Measurements from ENCODE around the gene KRTAP12-2. TPM values are rescaled to one million over a fixed set of nuclear protein-coding genes. Genes with fewer than 3 reads are reported as not detected.

The KRTAP12-2 gene
- total and polyA plus RNA-seq, 5 donors: not detected

DNA sequence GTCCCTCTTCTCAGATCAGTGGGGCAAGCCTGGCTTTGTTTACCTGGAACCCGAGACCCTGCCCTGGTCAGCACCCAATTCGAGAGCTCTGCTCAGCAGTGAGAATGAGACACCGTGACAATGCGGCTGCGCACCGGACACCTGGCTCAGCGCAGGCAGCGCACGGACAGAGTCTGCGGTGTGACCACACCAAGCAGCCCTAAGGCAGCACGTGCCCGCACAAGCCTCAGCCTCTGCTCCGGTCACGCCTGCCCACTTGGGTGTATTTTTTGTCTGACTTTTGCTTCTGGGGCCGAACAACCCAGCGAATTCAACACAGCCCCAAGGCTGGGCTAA lies 50.2 kb downstream of the KRTAP12-2 start:
- H3K4me1 ChIP-seq (ENCODE audit: control insufficient read depth, insufficient read depth, low read length): no peaks in the 10 kb centered on the region
- no peak overlapping the region for H3K4me3 ChIP-seq (ENCODE audit: low read length)
- intact Hi-C loops (cut with DNase I): no loop called here
- H3K9me3 ChIP-seq (ENCODE audit: control insufficient read depth, low read length): no peaks in the 10 kb centered on the region
- DNase-seq: peak in 1 of 3 donors; percentile 29
- H3K27ac ChIP-seq (ENCODE audit: low read length): no peak overlapping the region
- no peaks in the 10 kb centered on the region for H3K27me3 ChIP-seq (ENCODE audit: control insufficient read depth, insufficient read depth)
- ATAC-seq: no peak
- WGBS: 84% methylated on average over 16 of the region's 16 CpGs

Other genes starting within 250 kb of the KRTAP12-2 start
- gene LRRC3, start 211.4 kb downstream of the KRTAP12-2 start, total RNA-seq: 1 to 10 TPM in 3 of 4 donors, under 1 TPM in 1; 0.89 to 1.1 (median 1.0) TPM
- 0.93 TPM for gene LRRC3, start 211.4 kb downstream of the KRTAP12-2 start, polyA plus RNA-seq
- gene KRTAP10-1, start 126.7 kb downstream of the KRTAP12-2 start, total RNA-seq: not detected
- not detected for gene KRTAP10-1, start 126.7 kb downstream of the KRTAP12-2 start, polyA plus RNA-seq
- not detected for gene KRTAP10-2, start 115.4 kb downstream of the KRTAP12-2 start, total RNA-seq
- 0.11 TPM for gene KRTAP10-2, start 115.4 kb downstream of the KRTAP12-2 start, polyA plus RNA-seq
- gene KRTAP10-3, start 108.1 kb downstream of the KRTAP12-2 start, total RNA-seq: not detected
- not detected for gene KRTAP10-3, start 108.1 kb downstream of the KRTAP12-2 start, polyA plus RNA-seq
- gene KRTAP10-4, start 93.2 kb downstream of the KRTAP12-2 start, total RNA-seq: not detected
- not detected for gene KRTAP10-4, start 93.2 kb downstream of the KRTAP12-2 start, polyA plus RNA-seq
- not detected for gene KRTAP10-5, start 86.3 kb downstream of the KRTAP12-2 start, total RNA-seq
- gene KRTAP10-5, start 86.3 kb downstream of the KRTAP12-2 start, polyA plus RNA-seq: not detected
- gene KRTAP10-6, start 74.4 kb downstream of the KRTAP12-2 start, total RNA-seq: not detected
- not detected for gene KRTAP10-6, start 74.4 kb downstream of the KRTAP12-2 start, polyA plus RNA-seq
- gene KRTAP10-7, start 66.3 kb downstream of the KRTAP12-2 start, total RNA-seq: not detected
- gene KRTAP10-7, start 66.3 kb downstream of the KRTAP12-2 start, polyA plus RNA-seq: not detected
- not detected for gene KRTAP10-8, start 54.8 kb downstream of the KRTAP12-2 start, total RNA-seq
- gene KRTAP10-8, start 54.8 kb downstream of the KRTAP12-2 start, polyA plus RNA-seq: not detected
- gene KRTAP10-9, start 39.8 kb downstream of the KRTAP12-2 start, total RNA-seq: not detected
- not detected for gene KRTAP10-9, start 39.8 kb downstream of the KRTAP12-2 start, polyA plus RNA-seq
- not detected for gene KRTAP10-10, start 29.6 kb downstream of the KRTAP12-2 start, total RNA-seq
- gene KRTAP10-10, start 29.6 kb downstream of the KRTAP12-2 start, polyA plus RNA-seq: not detected
- not detected for gene KRTAP10-11, start 20.5 kb downstream of the KRTAP12-2 start, total RNA-seq
- not detected for gene KRTAP10-11, start 20.5 kb downstream of the KRTAP12-2 start, polyA plus RNA-seq
- gene KRTAP12-4, start 12.3 kb downstream of the KRTAP12-2 start, total RNA-seq: not detected
- gene KRTAP12-4, start 12.3 kb downstream of the KRTAP12-2 start, polyA plus RNA-seq: not detected
- gene KRTAP12-3, start 9.0 kb downstream of the KRTAP12-2 start, total RNA-seq: not detected
- gene KRTAP12-3, start 9.0 kb downstream of the KRTAP12-2 start, polyA plus RNA-seq: not detected
- not detected for gene KRTAP12-1, start 15.2 kb upstream of the KRTAP12-2 start, total RNA-seq
- not detected for gene KRTAP12-1, start 15.2 kb upstream of the KRTAP12-2 start, polyA plus RNA-seq
- not detected for gene KRTAP10-12, start 30.2 kb upstream of the KRTAP12-2 start, total RNA-seq
- gene KRTAP10-12, start 30.2 kb upstream of the KRTAP12-2 start, polyA plus RNA-seq: not detected
- gene TSPEAR, start 44.6 kb upstream of the KRTAP12-2 start, total RNA-seq: 1 to 10 TPM in 3 of 4 donors, under 1 TPM in 1; 0.29 to 4.6 (median 1.3) TPM
- gene TSPEAR, start 44.6 kb upstream of the KRTAP12-2 start, polyA plus RNA-seq: 2.2 TPM
- gene UBE2G2, start 134.9 kb upstream of the KRTAP12-2 start, total RNA-seq: 10 to 100 TPM; 57.0 to 69.8 (median 64.7) TPM
- gene UBE2G2, start 134.9 kb upstream of the KRTAP12-2 start, polyA plus RNA-seq: 39.6 TPM
- gene SUMO3, start 151.1 kb upstream of the KRTAP12-2 start, total RNA-seq: 10 to 100 TPM; 74.4 to 87.8 (median 84.1) TPM
- gene SUMO3, start 151.1 kb upstream of the KRTAP12-2 start, polyA plus RNA-seq: 53.3 TPM
- 100 to 1,000 TPM; 192 to 206 (median 197) TPM for gene PTTG1IP, start 206.8 kb upstream of the KRTAP12-2 start, total RNA-seq
- gene PTTG1IP, start 206.8 kb upstream of the KRTAP12-2 start, polyA plus RNA-seq: 172 TPM

Measured in right cardiac atrium (tissue), 5 donors.